Upper lobe of left lung (tissue), 6 donors: ENCODE results near the gene SPOCD1. TPM values are rescaled to one million over a fixed set of nuclear protein-coding genes. Genes with fewer than 3 reads are reported as not detected.
A peak's percentile ranks its signal among the peaks of the same experiment; 100 is the strongest.

Experiments used
- ATAC-seq, 2 donors: fragments of 200-7000 bp; cut with Tn5 transposase; one replicate each; pipeline ENCODE4 v1.9.1; 2022; ENCODE audit warnings: mild to moderate bottlenecking in 2 of 2, moderate library complexity in 2 of 2; ENCODE audit not compliant: low FRiP score in 2 of 2
- DNase-seq, 2 donors: peaks; one replicate each; pipeline ENCODE4 v3.0.0-alpha.2; 2019 to 2020
- H3K27ac ChIP-seq, 4 donors: fragments of 200-600 bp; sonication (generic); one replicate each; pipeline ENCODE4 v1.5.1; 2016 to 2019
- H3K27me3 ChIP-seq, 4 donors: fragments of 200-600 bp; sonication (generic); one replicate each; pipeline ENCODE4 v1.5.1; 2017 to 2019
- H3K36me3 ChIP-seq, 4 donors: fragments of 200-600 bp; sonication (generic); one replicate each; pipeline ENCODE4 v1.5.1; 2016 to 2019
- H3K4me1 ChIP-seq, 4 donors: fragments of 200-600 bp; sonication (generic); one replicate each; pipeline ENCODE4 v1.5.1; 2018 to 2019
- H3K4me3 ChIP-seq, 4 donors: fragments of 200-600 bp; sonication (generic); one replicate each; pipeline ENCODE4 v1.5.1; 2017 to 2019; ENCODE audit warnings: mild to moderate bottlenecking in 2 of 4, moderate library complexity in 1 of 4
- H3K9me3 ChIP-seq, 4 donors: fragments of 200-600 bp; sonication (generic); one replicate each; pipeline ENCODE4 v1.5.1; 2018 to 2019
- EP300 ChIP-seq, 4 donors: sonication (generic); formaldehyde crosslinking; IDR thresholded peaks; one replicate each; pipeline ENCODE4 v1.5.1; 2017; ENCODE audit warnings: antibody characterized with exemption in 4 of 4, control low read depth in 2 of 4
- POLR2A ChIP-seq, 4 donors: fragments of 450-650 bp; IDR thresholded peaks; one replicate each; pipeline ENCODE4 v1.5.1; 2016 to 2017; ENCODE audit warnings: antibody characterized with exemption in 4 of 4, mild to moderate bottlenecking in 2 of 4
- POLR2AphosphoS5 ChIP-seq, 2 donors: sonication (generic); formaldehyde crosslinking; IDR thresholded peaks; one replicate each; pipeline ENCODE4 v1.5.1; 2017; ENCODE audit warnings: antibody characterized with exemption in 2 of 2
- WGBS, 2 donors: methylation state at CpG; one replicate each; pipeline ENCODE4 v1.1.5; 2017 to 2018; 5-methylcytosine and 5-hydroxymethylcytosine counted together
- total RNA-seq, 6 donors: library from RNA; depleted of rRNA in 4 of 6; stranded (reverse); fragments of >200 nt in 4 of 6; gene quantifications; one replicate each; pipeline versions ENCODE4 v1.1.0 to v1.2.1, GENCODE V29; 2016 to 2021
- TF ChIP-seq, protein P1 (sequence below), 6 experiments: fragments of 450-650 bp in 4 of 6; fragments of 200-600 bp in 2 of 6; sonication (generic) in 2 of 6; IDR thresholded peaks; one replicate each; pipeline ENCODE4 v1.5.1; 2016 to 2019; ENCODE audit warnings: antibody characterized with exemption in 6 of 6
- donor health status: DM: no; HTN: no; CAD: no; lungs with moderate emphysema.
- donor health status: DM: no; HTN: yes; CAD: no; lungs with severe emphysema.

Gene SPOCD1
- total RNA-seq, 6 donors from 2014 or later, result 7.3 to 63.3 (median 10.4) TPM

DNA sequence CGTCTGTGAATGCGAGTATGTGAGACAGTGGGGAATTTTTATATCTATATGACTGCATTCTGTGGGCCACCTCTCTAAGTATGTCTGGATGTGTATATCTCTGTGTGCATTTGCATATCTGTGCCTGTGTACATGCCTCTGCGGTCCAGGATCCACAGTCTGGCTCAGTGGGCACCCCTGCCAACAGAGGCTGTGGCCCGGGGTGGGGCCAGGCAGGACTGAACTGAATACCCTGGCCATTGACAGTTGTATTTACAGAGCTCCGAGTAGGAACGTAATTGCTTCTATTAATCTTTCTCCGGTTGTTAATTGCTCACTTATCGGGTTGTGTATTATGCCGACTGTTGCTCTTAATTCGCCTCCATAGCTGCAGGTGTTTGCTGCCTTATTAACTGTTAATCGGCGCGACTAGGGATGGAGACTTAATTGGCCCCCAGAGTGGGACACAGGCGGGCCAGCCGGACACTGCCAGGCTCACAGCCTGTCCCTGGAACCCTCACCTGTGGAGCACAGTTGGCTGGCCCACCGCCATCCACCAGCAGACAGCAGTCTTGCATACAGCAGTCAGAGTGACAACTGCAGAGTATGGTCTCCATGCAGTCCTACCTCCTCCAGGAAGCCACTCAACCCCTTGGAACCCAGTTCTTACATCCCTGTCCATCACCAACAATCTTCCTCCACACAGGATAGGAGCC lies 29.3 kb downstream of the SPOCD1 start:
- no peak overlapping the region for H3K4me3 ChIP-seq
- 93 to 95% methylated on average over 16 of the region's 16 CpGs for WGBS, 2 donors
- peaks cover 5 to 21% (median 19%) of the 10 kb centered on the region in 4 donors for H3K4me1 ChIP-seq
- H3K27ac ChIP-seq, result no peak overlapping the region
- H3K9me3 ChIP-seq, result no peaks in the 10 kb centered on the region
- no peaks in the 10 kb centered on the region for H3K36me3 ChIP-seq
- peak in 1 of 2 donors; percentile 52 for DNase-seq
- H3K27me3 ChIP-seq, result no peaks in the 10 kb centered on the region
- TF ChIP-seq EP300 (IDR thresholded peaks at IDR 0.05) (no peak), POLR2AphosphoS5 (IDR thresholded peaks at IDR 0.05) (no peak), POLR2A (IDR thresholded peaks at IDR 0.05) (no peak)
- TF ChIP-seq, protein P1, sequence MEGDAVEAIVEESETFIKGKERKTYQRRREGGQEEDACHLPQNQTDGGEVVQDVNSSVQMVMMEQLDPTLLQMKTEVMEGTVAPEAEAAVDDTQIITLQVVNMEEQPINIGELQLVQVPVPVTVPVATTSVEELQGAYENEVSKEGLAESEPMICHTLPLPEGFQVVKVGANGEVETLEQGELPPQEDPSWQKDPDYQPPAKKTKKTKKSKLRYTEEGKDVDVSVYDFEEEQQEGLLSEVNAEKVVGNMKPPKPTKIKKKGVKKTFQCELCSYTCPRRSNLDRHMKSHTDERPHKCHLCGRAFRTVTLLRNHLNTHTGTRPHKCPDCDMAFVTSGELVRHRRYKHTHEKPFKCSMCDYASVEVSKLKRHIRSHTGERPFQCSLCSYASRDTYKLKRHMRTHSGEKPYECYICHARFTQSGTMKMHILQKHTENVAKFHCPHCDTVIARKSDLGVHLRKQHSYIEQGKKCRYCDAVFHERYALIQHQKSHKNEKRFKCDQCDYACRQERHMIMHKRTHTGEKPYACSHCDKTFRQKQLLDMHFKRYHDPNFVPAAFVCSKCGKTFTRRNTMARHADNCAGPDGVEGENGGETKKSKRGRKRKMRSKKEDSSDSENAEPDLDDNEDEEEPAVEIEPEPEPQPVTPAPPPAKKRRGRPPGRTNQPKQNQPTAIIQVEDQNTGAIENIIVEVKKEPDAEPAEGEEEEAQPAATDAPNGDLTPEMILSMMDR (IDR thresholded peaks at IDR 0.05), result no peak
- ATAC-seq, result no peak

DNA sequence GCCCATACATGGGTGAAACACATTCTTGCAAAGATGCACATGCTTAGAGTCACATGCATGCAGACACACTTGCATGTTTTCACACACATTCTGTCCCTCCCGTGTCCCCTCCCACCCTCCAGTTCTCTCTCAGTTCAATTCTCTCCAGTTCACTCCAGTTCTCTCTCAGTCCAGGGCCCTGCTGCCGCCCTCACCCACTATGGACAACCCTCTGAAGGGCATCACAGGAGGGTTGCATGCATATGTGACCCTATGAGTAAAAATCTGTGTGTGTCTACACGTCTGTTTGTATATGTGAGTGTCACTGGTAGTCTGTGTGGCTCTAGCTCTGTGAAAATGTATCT lies 29.9 kb downstream of the SPOCD1 start:
- DNase-seq (no peak), ATAC-seq (no peak)
- H3K9me3 ChIP-seq, result no peaks in the 10 kb centered on the region
- no peaks in the 10 kb centered on the region for H3K36me3 ChIP-seq
- peaks cover 5 to 26% (median 21%) of the 10 kb centered on the region in 4 donors for H3K4me1 ChIP-seq
- WGBS, 2 donors, result 75 to 80% methylated on average over 3 of the region's 3 CpGs
- no peaks in the 10 kb centered on the region for H3K27me3 ChIP-seq
- TF ChIP-seq, protein P1 (IDR thresholded peaks at IDR 0.05), result no peak
- TF ChIP-seq POLR2AphosphoS5 (IDR thresholded peaks at IDR 0.05), result no peak
- no peak for TF ChIP-seq EP300 (IDR thresholded peaks at IDR 0.05)
- TF ChIP-seq POLR2A (IDR thresholded peaks at IDR 0.05), result no peak
- no peak overlapping the region for H3K4me3 ChIP-seq
- H3K27ac ChIP-seq, result no peak overlapping the region

GRCh38 chr1:31785020-31785946 lies 30.5 kb downstream of the SPOCD1 start:
- Histone ChIP-seq H3K27ac (no peak overlapping the region), H3K27me3 (no peaks in the 10 kb centered on the region), H3K4me1 (peaks cover 5 to 26% (median 22%) of the 10 kb centered on the region in 4 donors), H3K36me3 (no peaks in the 10 kb centered on the region), H3K4me3 (no peak overlapping the region), H3K9me3 (no peaks in the 10 kb centered on the region)
- WGBS, 2 donors, result 80 to 83% methylated on average over 9 to 20 of the region's 20 CpGs
- TF ChIP-seq, protein P1 (IDR thresholded peaks at IDR 0.05), result no peak
- no peak for TF ChIP-seq POLR2AphosphoS5 (IDR thresholded peaks at IDR 0.05)
- TF ChIP-seq POLR2A (IDR thresholded peaks at IDR 0.05), result no peak
- TF ChIP-seq EP300 (IDR thresholded peaks at IDR 0.05), result no peak
- ATAC-seq, result no peak
- peak in 1 of 2 donors; percentile 66 for DNase-seq

- H3K4me3 ChIP-seq, result no peak overlapping the region
- ATAC-seq (no peak), DNase-seq (no peak)
- no peaks in the 10 kb centered on the region for H3K9me3 ChIP-seq
- H3K27me3 ChIP-seq, result no peaks in the 10 kb centered on the region
- H3K36me3 ChIP-seq, result no peaks in the 10 kb centered on the region
- TF ChIP-seq EP300 (IDR thresholded peaks at IDR 0.05), result no peak
- TF ChIP-seq, protein P1 (IDR thresholded peaks at IDR 0.05), result no peak
- TF ChIP-seq POLR2A (IDR thresholded peaks at IDR 0.05), result no peak
- no peak for TF ChIP-seq POLR2AphosphoS5 (IDR thresholded peaks at IDR 0.05)
- no peak overlapping the region for H3K27ac ChIP-seq
- WGBS, 2 donors, result 90% methylated on average over 4 of the region's 4 CpGs
- H3K4me1 ChIP-seq, result peaks cover 5 to 26% (median 21%) of the 10 kb centered on the region in 4 donors
Observed at GRCh38 chr1:31784356-31785019, 31.3 kb downstream of the SPOCD1 start.
